HG02759 (cell line): ENCODE data around the gene TP53TG5.

Experiments
- ATAC-seq: cut with Tn5 transposase; IDR thresholded peaks from one replicate; pipeline ENCODE4 v1.9.1; 2021; ENCODE audit warnings: mild to moderate bottlenecking, moderate library complexity; ENCODE audit not compliant: unreplicated experiment

The TP53TG5 gene

DNA sequence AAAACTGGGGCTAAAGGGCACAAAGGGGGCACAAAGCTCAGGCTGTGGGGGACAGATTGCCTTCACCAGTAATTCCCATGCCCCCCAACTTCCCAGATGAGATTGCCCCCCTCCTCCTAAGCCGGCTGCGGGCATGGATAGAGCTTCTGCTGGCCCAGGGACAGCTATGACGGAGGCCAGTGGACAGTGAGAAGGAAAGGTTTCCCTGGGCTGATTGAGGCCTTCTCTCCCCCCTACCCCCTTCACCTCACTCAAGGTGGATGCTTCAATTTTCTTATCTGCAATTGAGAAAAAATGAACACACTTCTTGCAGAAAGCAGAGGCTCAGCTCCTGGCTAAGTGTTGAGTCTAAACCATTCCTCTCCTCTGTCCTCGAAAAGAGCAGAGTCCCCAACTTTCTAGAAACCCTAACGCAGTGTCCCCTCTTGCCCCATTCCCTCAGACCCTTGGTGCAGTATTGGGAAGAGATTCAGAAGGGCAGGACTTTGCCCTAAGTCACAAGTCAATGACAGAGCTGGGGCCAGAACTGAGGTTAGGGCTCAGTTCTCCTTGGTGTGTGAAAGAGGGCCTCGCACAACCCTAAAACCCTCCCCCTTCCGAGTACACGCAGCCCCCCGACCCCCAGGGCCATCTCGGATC lies 30.7 kb downstream of the TP53TG5 start:
- ATAC-seq: no peak

DNA sequence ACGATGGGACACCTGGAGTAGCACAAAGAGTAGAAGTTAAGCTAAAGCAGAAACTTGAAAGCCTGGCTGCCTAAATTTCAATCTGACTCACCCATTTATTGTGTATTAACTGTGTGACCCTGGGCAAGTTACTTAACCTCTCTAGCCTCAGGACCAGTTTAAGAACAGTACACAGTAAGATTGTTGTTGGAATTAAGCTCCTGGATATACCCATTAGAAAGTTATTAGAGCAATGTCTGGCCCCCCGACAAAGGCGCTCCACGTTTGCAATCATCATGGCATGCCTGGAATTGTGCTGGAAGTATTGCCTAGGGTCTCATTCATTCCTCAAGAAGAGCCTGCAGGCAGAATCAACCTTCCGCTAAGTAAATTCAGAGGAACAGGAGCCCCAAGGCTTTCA lies 31.3 kb downstream of the TP53TG5 start:
- no peak for ATAC-seq

DNA sequence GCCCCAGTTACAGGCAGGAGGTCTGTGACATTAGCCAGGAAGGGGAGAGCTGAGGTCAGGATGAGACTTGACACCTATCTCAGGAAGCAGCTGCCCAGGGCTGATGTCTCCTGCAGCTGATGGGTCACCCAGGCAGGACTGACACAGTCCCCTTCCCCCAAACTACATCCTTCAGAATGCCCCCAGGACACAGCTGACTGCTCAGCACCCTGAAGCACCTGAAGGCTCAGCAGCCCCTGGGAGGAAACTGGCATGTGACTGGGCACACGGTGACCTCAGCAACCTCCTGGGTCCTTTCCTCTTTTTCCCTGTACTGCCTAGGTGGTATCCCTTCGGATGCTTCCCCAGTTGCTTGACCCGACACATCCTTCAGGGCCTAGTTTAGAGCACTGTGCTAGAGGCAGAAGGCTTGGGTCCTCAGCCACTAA lies 31.8 kb downstream of the TP53TG5 start:
- no peak for ATAC-seq

DNA sequence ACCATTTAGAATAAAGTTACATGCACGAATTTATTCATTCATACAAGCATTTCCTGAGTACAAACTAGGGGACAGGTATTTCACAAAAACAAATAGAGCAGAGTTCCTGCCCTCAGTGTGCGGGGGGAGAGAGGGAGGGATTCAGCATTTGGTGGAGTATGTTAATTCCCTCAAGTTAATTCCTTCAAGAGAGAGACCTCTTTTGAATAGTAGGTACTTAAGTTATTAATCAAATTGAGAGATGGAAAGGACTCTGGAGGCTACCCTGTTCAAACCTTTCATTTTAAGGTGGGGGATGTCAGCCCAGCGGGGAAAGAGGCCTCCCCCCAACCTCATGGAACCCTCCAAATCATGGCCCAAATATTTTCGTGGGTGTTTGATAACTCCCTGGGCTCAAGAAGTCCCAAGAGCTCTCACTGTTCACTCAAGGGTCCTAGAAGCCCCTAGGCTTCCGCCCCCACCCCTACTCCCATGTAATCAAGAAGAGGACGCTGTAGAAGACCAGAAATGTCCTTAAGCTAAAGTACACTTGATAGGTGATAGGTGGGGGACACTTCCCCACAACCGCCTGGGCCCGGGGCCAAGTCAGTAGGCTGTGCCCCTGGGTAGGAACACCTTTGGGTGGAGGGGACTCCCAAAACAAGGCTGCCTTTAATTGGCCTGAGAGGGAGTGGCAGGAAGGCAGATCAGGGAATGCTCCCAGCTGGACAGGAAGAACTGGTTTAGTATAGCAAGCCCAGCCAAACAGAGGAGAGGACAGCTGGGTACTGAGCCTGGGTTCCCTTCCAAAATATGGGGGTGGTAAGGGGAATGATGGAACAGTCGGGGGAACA lies 32.8 kb downstream of the TP53TG5 start:
- ATAC-seq: no peak

DNA sequence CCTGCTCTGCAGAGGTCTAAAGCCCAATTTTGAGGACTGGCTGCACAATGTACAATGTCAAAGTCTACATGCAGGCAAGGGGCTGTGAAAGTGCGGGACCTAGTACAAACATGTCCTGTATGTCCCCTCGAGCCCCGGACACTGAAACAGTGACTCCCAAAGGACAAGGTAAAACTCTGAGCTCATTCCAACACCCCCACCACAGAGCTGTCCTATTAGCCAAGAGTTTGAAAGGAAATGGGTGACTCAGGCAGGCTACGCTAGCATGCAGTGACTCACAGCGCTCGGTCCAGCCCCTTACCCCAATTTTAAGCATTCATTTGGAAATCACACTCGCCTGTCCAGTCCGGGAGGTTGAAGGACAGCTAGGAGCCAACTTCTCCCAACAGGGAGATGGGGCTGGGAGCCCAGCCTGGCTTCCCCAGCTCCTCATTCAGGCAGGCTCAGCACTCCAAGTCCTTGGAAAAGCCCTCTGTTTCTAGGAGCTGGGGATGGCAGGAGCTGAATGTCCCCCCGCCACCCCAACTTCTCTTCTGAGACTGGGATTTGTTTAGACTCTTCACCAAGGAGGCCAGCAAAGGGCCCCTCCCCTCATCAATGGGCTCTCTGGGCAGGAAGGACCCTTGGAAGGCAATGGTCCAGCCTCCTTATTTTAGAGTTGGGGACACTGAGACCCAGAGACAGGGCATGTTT lies 33.8 kb downstream of the TP53TG5 start:
- no peak for ATAC-seq

DNA sequence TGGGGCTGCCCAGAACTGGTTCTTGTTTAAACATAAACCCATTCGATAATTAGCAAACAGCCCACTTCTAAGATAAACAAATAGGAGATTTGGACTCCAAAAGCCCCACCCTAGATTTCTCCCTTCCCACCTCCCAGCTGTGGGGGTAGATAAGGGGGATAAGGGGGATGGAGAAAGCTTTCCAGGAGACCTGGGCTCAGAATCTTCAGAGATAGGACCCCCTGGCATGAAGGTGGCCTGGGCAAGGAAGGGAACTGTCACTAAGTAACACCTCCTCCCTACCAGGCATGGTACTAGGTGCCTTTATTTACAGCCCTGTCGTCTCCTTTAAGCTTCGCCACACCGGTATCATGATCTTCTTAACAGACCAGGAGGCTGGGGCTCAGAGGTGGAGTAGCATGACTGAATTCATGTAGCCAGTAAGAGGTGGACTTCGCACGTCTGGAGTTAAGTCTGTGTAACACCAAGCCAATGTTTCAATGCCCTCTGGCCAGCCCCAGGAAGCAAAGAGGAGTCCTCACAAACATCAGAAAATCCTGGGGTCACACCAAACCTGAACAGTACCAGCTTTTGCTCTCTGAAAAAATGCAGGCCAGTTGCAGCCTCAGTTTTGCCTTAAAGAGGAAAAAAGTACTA lies 34.5 kb downstream of the TP53TG5 start:
- no peak for ATAC-seq

DNA sequence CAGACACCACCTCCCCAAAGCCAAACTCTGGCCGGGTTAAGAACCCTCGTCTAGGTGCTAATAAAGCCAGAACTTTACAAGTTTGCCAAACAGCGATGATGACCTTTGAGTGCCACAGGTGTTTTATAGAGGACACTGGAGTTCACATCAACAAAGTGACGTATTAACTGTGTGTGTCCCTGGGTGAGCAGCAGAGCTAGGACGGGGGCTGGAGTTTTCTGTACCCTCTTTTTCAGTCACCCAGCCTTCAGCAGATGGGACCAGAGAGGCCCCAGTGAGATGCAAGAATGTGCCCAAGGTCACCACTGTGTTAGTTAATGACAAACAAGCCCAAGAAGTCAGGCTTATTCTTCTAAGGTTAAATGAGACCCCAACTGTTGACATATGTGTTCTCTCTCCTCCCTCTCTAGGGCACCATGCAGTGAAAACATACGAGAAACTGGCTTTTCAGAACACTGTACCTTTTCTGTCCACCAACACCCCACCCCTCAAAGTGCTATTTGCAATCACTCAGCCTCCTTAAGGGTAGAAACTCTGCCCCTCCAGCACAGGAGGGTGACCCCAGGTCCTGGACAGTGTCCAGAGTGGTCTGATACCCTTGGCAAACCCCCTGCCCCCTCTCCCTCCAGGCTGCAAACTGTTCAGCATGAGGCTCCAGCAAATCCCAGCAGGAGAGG lies 35.1 kb downstream of the TP53TG5 start:
- no peak for ATAC-seq

DNA sequence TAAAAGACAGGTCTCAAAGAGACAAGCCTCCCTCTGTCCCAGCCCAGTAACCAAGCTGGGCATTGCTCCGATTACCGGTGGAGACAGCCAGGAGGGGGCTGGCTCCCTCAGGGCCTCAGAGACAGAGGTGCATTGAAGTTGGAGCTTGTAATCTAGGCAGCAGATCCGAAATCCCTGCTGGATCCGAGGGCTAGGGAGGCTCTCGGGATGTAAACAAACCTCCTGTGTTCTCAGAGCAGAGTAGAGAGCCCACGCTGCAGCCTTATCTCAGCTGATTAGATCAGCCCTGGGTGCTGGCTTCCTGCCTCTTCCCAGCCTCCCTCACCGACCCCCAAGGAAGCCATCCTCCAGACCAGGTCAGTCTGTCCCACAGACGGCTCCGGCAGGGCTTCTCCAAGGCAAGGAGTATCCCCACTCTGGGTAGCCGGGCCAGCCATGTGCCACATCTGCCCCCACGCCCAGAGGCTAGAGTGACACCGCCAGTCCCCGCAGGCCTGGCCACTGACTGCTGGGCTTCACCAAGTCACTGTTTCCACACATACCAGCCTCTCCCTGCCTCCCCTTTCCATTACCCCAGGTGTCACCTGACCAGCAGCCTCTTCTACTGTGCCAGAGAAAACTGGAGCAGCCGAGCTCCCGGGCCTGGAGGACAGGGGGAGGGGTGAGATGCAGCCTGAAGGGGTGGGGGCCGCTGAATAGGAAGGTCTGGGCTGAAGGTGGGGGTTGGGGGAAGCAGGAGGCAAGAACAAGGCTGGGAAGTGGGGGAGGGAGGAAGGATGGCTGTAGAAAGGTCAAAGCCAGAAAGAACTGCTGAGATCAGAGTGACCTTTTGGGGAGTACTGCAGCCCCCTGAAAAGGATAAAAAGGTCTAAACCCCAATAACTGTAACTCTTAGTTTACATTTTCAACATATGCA lies 35.9 kb downstream of the TP53TG5 start:
- no peak for ATAC-seq

DNA sequence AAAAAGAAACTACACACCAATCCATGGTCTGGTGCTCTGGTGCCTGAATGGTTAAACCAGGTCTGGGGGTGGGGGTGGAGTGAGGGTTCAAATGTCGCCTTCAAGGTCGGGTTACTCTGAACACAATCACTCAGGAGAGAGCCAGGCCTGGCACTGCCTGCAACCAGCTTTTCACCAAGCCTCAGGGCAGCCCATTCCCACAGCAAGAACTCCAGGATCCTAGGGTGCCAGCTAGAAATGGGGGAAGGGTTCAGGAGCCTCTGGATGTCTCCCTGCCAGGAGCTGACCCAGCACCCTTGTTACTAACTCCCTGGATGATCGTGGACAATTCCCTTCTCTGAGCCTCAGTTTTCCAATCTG lies 36.6 kb downstream of the TP53TG5 start:
- ATAC-seq: no peak

DNA sequence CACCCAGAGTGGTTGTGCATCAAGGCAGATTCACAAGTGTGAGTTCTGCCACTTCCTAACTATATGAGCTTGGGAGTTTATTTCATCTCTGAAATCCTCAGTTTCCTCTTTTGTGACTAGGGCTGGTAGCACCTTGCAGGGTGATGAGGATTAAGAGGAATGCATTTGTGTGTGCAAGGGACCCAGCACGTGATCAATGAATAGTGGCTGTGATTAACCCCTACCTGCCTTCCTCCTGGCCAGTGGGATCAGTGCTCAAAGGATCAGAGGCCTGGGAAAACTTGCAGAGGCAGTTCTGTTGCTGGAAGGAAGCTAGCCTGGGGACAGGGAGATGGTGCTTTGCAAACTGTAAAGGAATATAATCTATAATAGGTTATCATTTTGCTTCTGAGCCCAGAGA lies 37.2 kb downstream of the TP53TG5 start:
- ATAC-seq: no peak

DNA sequence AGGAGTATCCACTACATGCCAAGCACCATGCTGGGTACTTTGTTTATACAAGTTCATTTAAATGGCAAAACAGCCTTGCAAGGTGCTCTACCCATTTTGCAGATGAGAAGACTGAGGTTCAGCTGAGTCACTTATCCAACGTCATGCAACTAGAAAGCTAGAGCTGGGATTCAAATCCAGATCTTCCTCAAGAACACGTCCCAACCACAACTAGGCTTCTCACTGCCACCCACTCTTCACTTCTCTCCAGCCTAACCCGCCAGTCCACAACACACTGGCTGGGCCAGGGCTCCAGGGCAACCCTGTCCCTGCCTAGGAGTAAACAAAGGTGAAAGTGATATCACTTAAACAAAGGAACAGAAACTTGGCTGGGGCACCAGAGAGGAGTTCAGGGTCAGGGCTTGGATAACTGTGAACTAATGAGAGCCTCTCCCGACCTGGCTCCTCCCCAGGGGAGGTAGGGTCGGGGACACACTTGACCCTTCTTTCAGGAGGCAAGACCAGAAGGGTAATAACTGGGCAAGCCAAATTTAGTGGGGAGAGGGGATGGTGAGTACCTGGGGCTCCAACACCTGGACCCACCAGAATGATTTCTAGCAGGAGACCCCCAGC lies 37.8 kb downstream of the TP53TG5 start:
- no peak for ATAC-seq

DNA sequence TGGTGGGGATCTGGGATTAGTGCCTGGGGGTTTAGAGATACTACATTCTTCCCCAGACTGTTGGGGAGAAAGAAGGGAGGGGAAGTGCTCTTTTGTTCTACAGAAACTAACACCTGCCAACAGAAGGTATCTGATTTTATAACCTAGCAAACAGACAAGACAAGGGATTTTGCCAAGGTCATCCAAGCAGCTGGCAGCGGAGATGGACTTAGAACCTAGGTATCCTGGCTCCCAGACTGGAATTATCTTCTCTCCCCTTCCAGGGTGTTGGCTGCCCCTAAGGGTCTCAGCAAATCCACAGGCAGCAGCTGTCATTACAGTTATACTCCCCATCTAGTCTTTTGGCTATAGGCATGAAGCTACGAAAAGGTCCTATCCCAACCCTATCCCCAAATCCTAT lies 38.3 kb downstream of the TP53TG5 start:
- ATAC-seq: no peak

DNA sequence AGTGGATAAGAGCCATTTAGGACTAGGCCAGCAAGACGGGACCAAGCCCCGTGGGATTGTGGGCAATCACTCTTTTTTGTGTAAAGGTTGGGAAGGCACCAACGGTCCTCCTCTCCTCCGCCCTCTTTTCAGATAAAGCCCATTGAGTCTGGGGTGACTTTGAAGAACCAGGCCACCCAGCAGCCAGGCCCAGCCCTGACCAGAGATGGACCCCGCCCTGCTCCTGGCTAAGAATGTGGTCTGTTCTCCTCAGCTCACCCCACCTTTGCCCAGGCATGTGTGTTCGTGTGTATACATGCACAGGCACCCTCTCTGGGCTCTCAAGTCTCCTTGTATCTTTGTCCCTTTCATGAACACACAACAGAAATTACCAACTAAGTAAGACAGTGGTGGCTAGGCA lies 39.0 kb downstream of the TP53TG5 start:
- ATAC-seq: no peak

DNA sequence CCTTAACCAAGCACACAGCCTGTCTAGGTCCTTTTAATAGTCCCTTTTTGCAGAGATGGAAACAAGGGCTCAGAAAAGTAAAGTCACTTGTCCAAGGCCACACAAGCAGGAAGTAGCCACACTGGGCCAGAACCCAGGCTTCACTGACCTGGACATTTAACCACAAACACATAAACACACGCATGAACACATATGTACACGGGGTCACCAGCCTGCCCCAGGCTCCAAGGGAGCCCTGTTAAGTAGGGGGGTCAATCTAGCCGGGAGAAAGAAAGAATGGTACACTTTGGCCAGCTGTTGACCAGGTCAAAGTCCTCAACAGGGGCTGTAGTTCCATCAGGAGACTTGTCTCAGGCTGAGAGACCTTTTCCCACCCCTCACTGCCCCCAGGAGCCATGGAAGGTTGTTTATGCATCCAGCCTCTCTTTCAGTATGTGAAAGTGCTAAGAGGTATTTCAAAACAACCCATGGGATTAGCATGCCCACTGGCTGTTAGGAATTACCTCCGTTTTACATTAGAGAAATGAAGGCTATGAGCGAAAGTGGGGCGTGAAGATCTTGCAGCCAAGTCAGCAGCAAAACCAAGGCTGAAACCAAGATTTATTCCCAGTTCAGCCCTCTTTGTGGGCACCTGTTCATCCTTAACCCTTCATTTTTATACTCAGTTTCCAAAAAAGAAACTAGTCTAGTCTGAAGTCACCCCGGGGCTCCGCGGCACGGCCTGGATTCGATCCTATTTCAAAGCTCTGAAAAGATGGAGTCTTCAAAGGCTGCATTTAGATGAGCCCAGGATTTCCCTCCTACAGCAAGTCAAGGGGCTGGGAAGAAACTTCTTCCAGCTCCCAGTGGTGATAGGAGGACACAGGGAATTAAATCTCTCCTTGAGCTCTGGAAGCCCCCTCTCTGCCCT lies 39.7 kb downstream of the TP53TG5 start:
- ATAC-seq: no peak

DNA sequence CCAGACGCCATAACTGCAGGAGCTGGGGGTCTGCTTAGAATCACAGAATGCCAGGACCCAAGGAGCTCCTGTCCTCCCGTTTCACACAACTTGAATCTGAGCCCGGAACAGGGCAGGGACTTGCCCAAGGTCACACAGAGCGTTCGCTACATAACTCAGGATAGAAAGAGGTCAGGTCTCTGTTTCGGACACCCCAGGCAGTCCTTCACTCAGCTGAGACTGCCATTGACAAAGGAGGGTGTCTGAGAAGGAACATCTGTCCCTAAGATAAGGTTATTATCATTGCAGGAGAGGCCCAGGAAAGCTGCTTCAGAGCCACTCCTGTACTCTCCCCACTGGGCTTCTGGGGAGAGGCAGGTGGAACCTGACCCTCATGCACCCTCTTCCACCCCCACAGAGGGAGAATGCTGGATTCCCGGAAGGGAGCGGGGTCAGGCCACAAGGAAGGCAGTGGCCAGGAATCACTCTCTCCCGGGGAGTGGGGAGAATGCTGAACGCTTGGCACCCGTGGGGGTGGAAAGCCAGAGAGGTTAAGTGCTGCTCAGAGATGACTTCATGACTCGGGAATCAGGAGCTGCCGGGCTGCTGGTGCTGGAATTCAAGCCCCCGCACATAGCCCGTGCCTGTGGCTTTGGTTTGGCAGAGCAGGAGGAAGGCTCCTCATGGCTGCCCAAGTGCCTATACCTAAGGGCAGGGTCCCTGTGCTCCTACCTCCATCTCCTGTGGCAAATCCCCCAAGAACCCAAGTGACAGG lies 40.6 kb downstream of the TP53TG5 start:
- no peak for ATAC-seq

DNA sequence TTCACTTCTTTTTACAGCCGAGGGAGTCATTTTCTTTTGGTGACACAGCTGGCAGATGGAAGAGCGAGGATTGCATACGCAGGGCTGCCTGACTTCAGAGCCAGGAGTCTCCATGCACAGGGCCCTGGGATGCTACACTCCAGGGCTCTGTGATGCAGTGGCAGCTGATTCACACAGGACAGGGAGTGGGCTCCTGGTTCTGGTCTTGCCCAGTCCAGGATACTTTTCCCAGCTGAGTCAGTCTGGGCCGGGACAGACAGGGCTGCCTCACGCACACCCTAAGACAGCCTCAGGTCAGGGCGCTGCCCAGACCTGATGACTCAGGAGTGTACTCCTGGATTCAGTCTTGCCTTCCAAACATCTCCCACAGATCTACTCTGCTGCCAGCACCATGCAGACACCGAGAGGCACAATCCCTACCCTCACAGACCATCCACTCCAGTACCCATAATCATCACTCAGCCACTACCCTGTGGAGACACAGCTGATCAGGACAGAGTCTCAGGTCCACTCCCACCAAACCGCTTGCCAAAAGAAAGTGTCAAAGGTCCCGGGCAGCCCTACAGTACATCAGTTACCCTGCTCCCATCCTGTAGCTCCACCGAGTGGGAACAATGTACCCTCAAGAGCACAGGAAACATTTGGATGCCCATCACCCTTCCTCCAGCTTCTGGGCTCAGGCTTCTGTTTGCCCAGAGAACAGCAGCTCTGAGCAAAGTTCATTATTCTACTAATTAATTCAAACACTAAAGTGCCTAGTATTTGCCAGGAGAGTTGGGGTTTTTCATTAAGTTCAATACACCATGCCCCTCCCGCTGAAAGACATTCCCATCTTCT lies 41.4 kb downstream of the TP53TG5 start:
- ATAC-seq: no peak

DNA sequence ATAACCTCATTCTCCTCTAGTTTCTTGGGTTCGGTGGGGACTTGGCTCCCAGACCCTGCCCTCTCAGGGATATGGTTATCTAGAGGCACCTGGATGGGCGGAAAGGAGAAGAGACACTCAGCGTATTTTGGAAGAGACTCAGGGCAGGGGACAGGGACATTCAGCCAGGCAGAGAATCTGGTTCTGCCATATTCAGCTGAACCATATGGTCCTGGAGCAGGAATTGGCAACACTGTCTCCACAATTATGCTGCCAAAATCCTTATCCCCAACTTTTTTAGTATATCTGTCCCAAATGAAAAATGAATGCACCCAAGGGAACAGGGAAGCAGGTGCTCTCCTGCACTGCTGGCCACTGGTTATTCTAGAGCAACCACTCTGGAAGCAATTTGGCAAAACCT lies 47.6 kb downstream of the TP53TG5 start:
- no peak for ATAC-seq
